ENCODE measurements around the gene TEKT5. TPM values are rescaled to one million over a fixed set of nuclear protein-coding genes. Genes with fewer than 3 reads are reported as not detected.

Gene TEKT5
- total RNA-seq, 6 experiments from 2014 or later = 0.20 to 1.3 (median 0.69) TPM; not detected in 2

DNA sequence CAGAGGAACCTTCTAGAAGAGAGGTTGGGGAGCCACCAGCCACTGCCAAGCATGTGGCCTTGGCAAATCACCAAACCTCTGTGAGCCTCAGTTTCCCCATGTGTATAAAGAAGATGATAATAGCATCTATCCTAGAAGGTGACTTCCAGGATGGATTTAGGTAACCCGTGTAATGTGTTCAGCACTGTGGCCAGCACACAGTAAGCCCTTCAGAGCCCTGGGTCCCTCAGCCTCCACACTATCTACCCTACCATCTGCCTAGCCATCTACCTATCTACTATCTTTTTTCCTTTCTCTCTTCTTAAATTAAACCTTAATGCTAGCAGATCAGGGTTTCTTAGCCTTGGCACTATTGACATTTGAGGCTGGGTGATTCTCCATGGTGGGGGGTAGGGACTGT, 33.0 kb downstream of the TEKT5 start:
- intact Hi-C loops (cut with DNase I) = loop anchor here in 1 of 2 donors (10.0 kb wide), 1 partner anchor 53 kb away; no protein-coding TSS in a partner anchor
- no peak for TF ChIP-seq POLR2A (IDR thresholded peaks at IDR 0.05)
- TF ChIP-seq, protein P1, sequence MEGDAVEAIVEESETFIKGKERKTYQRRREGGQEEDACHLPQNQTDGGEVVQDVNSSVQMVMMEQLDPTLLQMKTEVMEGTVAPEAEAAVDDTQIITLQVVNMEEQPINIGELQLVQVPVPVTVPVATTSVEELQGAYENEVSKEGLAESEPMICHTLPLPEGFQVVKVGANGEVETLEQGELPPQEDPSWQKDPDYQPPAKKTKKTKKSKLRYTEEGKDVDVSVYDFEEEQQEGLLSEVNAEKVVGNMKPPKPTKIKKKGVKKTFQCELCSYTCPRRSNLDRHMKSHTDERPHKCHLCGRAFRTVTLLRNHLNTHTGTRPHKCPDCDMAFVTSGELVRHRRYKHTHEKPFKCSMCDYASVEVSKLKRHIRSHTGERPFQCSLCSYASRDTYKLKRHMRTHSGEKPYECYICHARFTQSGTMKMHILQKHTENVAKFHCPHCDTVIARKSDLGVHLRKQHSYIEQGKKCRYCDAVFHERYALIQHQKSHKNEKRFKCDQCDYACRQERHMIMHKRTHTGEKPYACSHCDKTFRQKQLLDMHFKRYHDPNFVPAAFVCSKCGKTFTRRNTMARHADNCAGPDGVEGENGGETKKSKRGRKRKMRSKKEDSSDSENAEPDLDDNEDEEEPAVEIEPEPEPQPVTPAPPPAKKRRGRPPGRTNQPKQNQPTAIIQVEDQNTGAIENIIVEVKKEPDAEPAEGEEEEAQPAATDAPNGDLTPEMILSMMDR (IDR thresholded peaks at IDR 0.05) = no peak
- ATAC-seq (no peak), DNase-seq (no peak)
- H3K4me1 ChIP-seq = no peaks in the 10 kb centered on the region
- H3K36me3 ChIP-seq = no peaks in the 10 kb centered on the region
- no peak overlapping the region for H3K4me3 ChIP-seq
- H3K9me3 ChIP-seq = no peaks in the 10 kb centered on the region
- H3K27ac ChIP-seq = no peak overlapping the region
- no peaks in the 10 kb centered on the region for H3K27me3 ChIP-seq
- 22% methylated on average over 1 of the region's 1 CpG for WGBS (ENCODE audit: insufficient coverage, low coverage, low lambda C conversion rate, missing lambda C conversion rate)

DNA sequence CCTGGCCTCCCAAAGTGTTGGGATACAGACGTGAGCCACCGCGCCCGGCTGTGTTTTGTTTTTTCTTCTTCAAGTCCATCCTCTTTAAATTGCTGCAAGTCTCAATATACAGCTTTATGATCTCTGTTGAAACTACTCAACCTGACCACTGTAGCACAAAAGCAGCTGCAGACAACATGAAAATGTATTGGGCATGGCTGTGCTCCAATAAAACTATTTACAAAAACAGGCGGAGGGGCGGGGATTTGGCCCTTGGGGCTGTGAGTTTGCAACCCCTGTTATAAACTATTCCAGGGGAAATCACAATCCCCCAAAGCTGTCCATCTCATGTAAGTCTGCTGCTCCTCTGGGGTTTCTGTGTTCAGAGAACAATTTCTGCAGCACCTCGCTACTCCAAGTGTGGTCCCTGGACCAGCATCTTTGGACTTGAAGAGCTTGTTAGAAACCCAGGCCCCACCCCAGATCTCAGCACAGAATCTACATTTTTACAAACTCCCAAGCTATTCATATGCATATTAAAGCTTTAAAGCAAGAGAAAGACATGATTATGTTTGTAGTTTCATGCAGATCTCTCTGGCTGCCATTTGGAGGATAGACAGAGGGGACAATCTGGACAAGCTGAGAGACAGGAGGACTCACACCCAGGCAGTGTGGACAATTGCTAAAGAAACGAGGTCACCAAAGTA, 33.6 kb downstream of the TEKT5 start:
- Histone ChIP-seq H3K4me3 (no peak overlapping the region), H3K27ac (no peak overlapping the region), H3K9me3 (no peaks in the 10 kb centered on the region), H3K4me1 (no peaks in the 10 kb centered on the region), H3K27me3 (no peaks in the 10 kb centered on the region), H3K36me3 (no peaks in the 10 kb centered on the region)
- 69% methylated on average over 7 of the region's 8 CpGs for WGBS (ENCODE audit: insufficient coverage, low coverage, low lambda C conversion rate, missing lambda C conversion rate)
- no peak for DNase-seq
- no peak for ATAC-seq
- TF ChIP-seq, protein P1 (IDR thresholded peaks at IDR 0.05) = no peak
- TF ChIP-seq POLR2A (IDR thresholded peaks at IDR 0.05) = no peak
- intact Hi-C loops (cut with DNase I) = loop anchor here in 1 of 2 donors (10.0 kb wide), 1 partner anchor 54 kb away; no protein-coding TSS in a partner anchor

DNA sequence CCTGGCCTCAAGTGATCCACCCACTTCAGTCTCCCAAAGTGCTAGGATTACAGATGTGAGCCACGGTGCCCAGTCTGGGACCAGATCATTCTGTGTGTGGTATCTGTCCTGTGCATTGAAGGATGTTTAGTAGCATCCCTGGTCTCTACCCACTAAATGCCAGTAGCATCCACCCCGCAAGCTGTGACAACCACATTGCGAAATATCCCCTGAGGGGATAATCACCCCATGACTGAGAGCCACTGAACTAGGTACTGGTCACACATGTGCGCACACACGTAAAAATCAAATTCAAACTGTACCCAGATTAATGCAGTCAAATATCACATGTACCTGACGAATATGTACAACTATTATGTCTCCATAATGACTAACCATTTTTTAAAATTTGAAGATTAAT, 35.8 kb downstream of the TEKT5 start:
- no peak for ATAC-seq
- intact Hi-C loops (cut with DNase I) = no loop called here

DNA sequence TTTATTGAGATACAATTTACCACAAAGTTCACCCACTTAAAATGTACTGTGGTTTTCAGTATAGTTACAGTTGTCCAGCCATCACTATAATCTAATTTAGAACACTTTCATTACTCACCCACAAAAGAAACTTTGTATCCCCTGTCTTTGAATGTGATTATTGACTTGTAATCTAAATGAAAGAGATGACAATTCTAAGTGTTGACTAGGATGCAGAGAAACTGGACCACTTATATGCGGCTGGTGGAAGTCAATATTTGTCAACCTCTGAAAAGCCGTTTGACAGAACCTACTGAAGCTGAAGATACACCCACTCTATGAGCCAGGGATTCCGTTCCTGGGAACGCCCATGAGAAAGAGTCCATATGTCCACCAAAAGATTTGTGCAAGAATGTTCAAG, 36.8 kb downstream of the TEKT5 start:
- Histone ChIP-seq H3K4me1 (peaks cover 0 to 5% (median 0%) of the 10 kb centered on the region in 4 donors), H3K36me3 (no peaks in the 10 kb centered on the region), H3K27me3 (no peaks in the 10 kb centered on the region), H3K9me3 (no peaks in the 10 kb centered on the region), H3K27ac (no peak overlapping the region), H3K4me3 (no peak overlapping the region)
- intact Hi-C loops (cut with DNase I) = no loop called here
- no peak for DNase-seq
- TF ChIP-seq POLR2A (IDR thresholded peaks at IDR 0.05) = no peak
- TF ChIP-seq, protein P1 (IDR thresholded peaks at IDR 0.05) = no peak
- ATAC-seq = no peak
- WGBS (ENCODE audit: insufficient coverage, low coverage, low lambda C conversion rate, missing lambda C conversion rate) = 94% methylated on average over 4 of the region's 4 CpGs

More for the DNA sequence above, 35.8 kb downstream of the TEKT5 start:
- Histone ChIP-seq H3K9me3 (no peaks in the 10 kb centered on the region), H3K36me3 (no peaks in the 10 kb centered on the region), H3K4me1 (no peaks in the 10 kb centered on the region), H3K4me3 (no peak overlapping the region), H3K27ac (no peak overlapping the region), H3K27me3 (no peaks in the 10 kb centered on the region)
- no peak for DNase-seq
- WGBS (ENCODE audit: insufficient coverage, low coverage, low lambda C conversion rate, missing lambda C conversion rate) = 100% methylated on average over 5 of the region's 6 CpGs
- no peak for TF ChIP-seq POLR2A (IDR thresholded peaks at IDR 0.05)
- TF ChIP-seq, protein P1 (IDR thresholded peaks at IDR 0.05) = no peak

Measured in right lobe of liver (tissue), 6 donors.